ENCODE measurements around the gene BDKRB2.
"Not testable (repeated sequence)": the region's sequence is repeated elsewhere in the genome, so short reads cannot be mapped to it uniquely, and the experiment has no call there.

The BDKRB2 gene

GRCh38 chr14:96229315-96229714 is 24.7 kb downstream of the BDKRB2 start:
- no peak for DNase-seq

- no peak for DNase-seq
Observed at GRCh38 chr14:96231056-96231455, 26.4 kb downstream of the BDKRB2 start.

GRCh38 chr14:96231526-96232130 is 27.0 kb downstream of the BDKRB2 start:
- no peak for DNase-seq

GRCh38 chr14:96232506-96232905 is 27.9 kb downstream of the BDKRB2 start:
- DNase-seq = no peak

GRCh38 chr14:96233661-96234060 is 29.0 kb downstream of the BDKRB2 start:
- DNase-seq = no peak

GRCh38 chr14:96235426-96235825 is 30.8 kb downstream of the BDKRB2 start:
- no peak for DNase-seq

GRCh38 chr14:96237641-96238040 is 33.0 kb downstream of the BDKRB2 start:
- DNase-seq = no peak

- no peak for DNase-seq
Observed at GRCh38 chr14:96238676-96239265, 34.1 kb downstream of the BDKRB2 start.

- DNase-seq = no peak
Observed at GRCh38 chr14:96239711-96240141, 35.1 kb downstream of the BDKRB2 start.

GRCh38 chr14:96240641-96241040 is 36.0 kb downstream of the BDKRB2 start:
- no peak for DNase-seq

- no peak for DNase-seq
Observed at GRCh38 chr14:96242126-96242525, 37.5 kb downstream of the BDKRB2 start.

- DNase-seq = no peak
Observed at GRCh38 chr14:96243785-96244184, 39.1 kb downstream of the BDKRB2 start.

- not testable (repeated sequence) for DNase-seq
Observed at GRCh38 chr14:96245074-96245473, 40.4 kb downstream of the BDKRB2 start.

GRCh38 chr14:96245710-96246538 is 41.3 kb downstream of the BDKRB2 start:
- no peak for DNase-seq

- no peak for DNase-seq
Observed at GRCh38 chr14:96246539-96246847, 41.9 kb downstream of the BDKRB2 start.

GRCh38 chr14:96247031-96247430 is 42.4 kb downstream of the BDKRB2 start:
- DNase-seq = no peak

GRCh38 chr14:96249029-96249428 is 44.4 kb downstream of the BDKRB2 start:
- no peak for DNase-seq

- no peak for DNase-seq
Observed at GRCh38 chr14:96250485-96250884, 45.8 kb downstream of the BDKRB2 start.

GRCh38 chr14:96251656-96252155 is 47.1 kb downstream of the BDKRB2 start:
- DNase-seq = no peak

GRCh38 chr14:96252323-96252998 is 47.8 kb downstream of the BDKRB2 start:
- no peak for DNase-seq

GRCh38 chr14:96252999-96253539 is 48.4 kb downstream of the BDKRB2 start:
- no peak for DNase-seq

GRCh38 chr14:96254687-96255086 is 50.0 kb downstream of the BDKRB2 start:
- no peak for DNase-seq
